Urinary bladder (tissue), 2 donors: ENCODE data around the gene EGFL7. TPM values are rescaled to one million over a fixed set of nuclear protein-coding genes. Genes with fewer than 3 reads are reported as not detected.

Experiments used
- polyA plus RNA-seq: library from polyadenylated mRNA; stranded (reverse); fragments of 200-250 nt; gene quantifications from one replicate; pipeline ENCODE4 v1.2.3, GENCODE V29; 2013
- small RNA-seq: library from RNA; depleted of rRNA; stranded (forward); fragments of <200 nt; gene quantifications from one replicate; pipeline ENCODE3, GENCODE V24; 2014
- total RNA-seq: library from RNA; depleted of rRNA; stranded (reverse); fragments of >200 nt; gene quantifications from one replicate; pipeline ENCODE4 v1.2.3, GENCODE V29; 2014
- donor health status: healthy.

Gene EGFL7
- total and polyA plus RNA-seq, 2 donors, result 43.6 to 138 TPM

Small RNA genes lying within 50 kb of the gene (small RNA-seq; reads per million reads assigned to genes)
- gene MIR126, result 3,913 reads per million, percentile 100 among the genes with 10 or more reads in this experiment

Other genes starting within 250 kb of the EGFL7 start
- 5.3 TPM for gene INPP5E, start 223.1 kb upstream of the EGFL7 start, total RNA-seq
- 12.6 TPM for gene INPP5E, start 223.1 kb upstream of the EGFL7 start, polyA plus RNA-seq
- gene SEC16A, start 179.9 kb upstream of the EGFL7 start, total RNA-seq, result 24.3 TPM
- 36.4 TPM for gene SEC16A, start 179.9 kb upstream of the EGFL7 start, polyA plus RNA-seq
- gene NOTCH1, start 116.9 kb upstream of the EGFL7 start, total RNA-seq, result 25.6 TPM
- gene NOTCH1, start 116.9 kb upstream of the EGFL7 start, polyA plus RNA-seq, result 19.7 TPM
- gene AGPAT2, start 24.5 kb downstream of the EGFL7 start, total RNA-seq, result 9.8 TPM
- gene AGPAT2, start 24.5 kb downstream of the EGFL7 start, polyA plus RNA-seq, result 78.9 TPM
- 10.8 TPM for gene DIPK1B, start 49.7 kb downstream of the EGFL7 start, total RNA-seq
- gene DIPK1B, start 49.7 kb downstream of the EGFL7 start, polyA plus RNA-seq, result 18.9 TPM
- gene LCN10, start 80.0 kb downstream of the EGFL7 start, total RNA-seq, result not detected
- gene LCN10, start 80.0 kb downstream of the EGFL7 start, polyA plus RNA-seq, result 11.3 TPM
- gene LCN6, start 85.6 kb downstream of the EGFL7 start, total RNA-seq, result not detected
- 26.6 TPM for gene LCN6, start 85.6 kb downstream of the EGFL7 start, polyA plus RNA-seq
- not detected for gene LCN8, start 95.3 kb downstream of the EGFL7 start, total RNA-seq
- gene LCN8, start 95.3 kb downstream of the EGFL7 start, polyA plus RNA-seq, result not detected
- not detected for gene LCN15, start 101.6 kb downstream of the EGFL7 start, total RNA-seq
- not detected for gene LCN15, start 101.6 kb downstream of the EGFL7 start, polyA plus RNA-seq
- 29.4 TPM for gene TMEM141, start 128.4 kb downstream of the EGFL7 start, total RNA-seq
- gene TMEM141, start 128.4 kb downstream of the EGFL7 start, polyA plus RNA-seq, result 83.2 TPM
- 1.5 TPM for gene CCDC183, start 133.4 kb downstream of the EGFL7 start, total RNA-seq
- 0.85 TPM for gene CCDC183, start 133.4 kb downstream of the EGFL7 start, polyA plus RNA-seq
- gene RABL6, start 145.0 kb downstream of the EGFL7 start, total RNA-seq, result 29.1 TPM
- 60.0 TPM for gene RABL6, start 145.0 kb downstream of the EGFL7 start, polyA plus RNA-seq
- 0.69 TPM for gene AJM1, start 179.6 kb downstream of the EGFL7 start, total RNA-seq
- 6.9 TPM for gene AJM1, start 179.6 kb downstream of the EGFL7 start, polyA plus RNA-seq
- gene PHPT1, start 186.5 kb downstream of the EGFL7 start, total RNA-seq, result 43.9 TPM
- 105 TPM for gene PHPT1, start 186.5 kb downstream of the EGFL7 start, polyA plus RNA-seq
- gene MAMDC4, start 189.4 kb downstream of the EGFL7 start, total RNA-seq, result 3.0 TPM
- gene MAMDC4, start 189.4 kb downstream of the EGFL7 start, polyA plus RNA-seq, result 3.8 TPM
- 128 TPM for gene EDF1, start 203.4 kb downstream of the EGFL7 start, total RNA-seq
- 337 TPM for gene EDF1, start 203.4 kb downstream of the EGFL7 start, polyA plus RNA-seq
- 7.9 TPM for gene TRAF2, start 223.6 kb downstream of the EGFL7 start, total RNA-seq
- 13.1 TPM for gene TRAF2, start 223.6 kb downstream of the EGFL7 start, polyA plus RNA-seq